Activated CD4-positive, alpha-beta memory T cell treated with anti-CD3 and anti-CD28 coated beads, Interleukin-2, amount 10 ng/mL, durations not matched to agents 7 days and 5 days (primary cell): Measurements from ENCODE around the gene CDA. TPM values are rescaled to one million over a fixed set of nuclear protein-coding genes. Genes with fewer than 3 reads are reported as not detected.

Source experiments
- CTCF ChIA-PET: fragments of 350-600 bp; sonication (Branson Sonifier 250); formaldehyde crosslinking; loops from one replicate; lab custom pipeline; 2021; ENCODE audit warnings: antibody characterized with exemption, inconsistent platforms; lab: Charles Lee
- POLR2A ChIA-PET: fragments of 350-600 bp; sonication (Branson Sonifier 250); formaldehyde crosslinking; loops from one replicate; lab custom pipeline; 2021; ENCODE audit warnings: antibody characterized with exemption; lab: Charles Lee
- DNase-seq: peaks from one replicate; pipeline ENCODE4 v3.0.0-alpha.2; 2020
- H3K27ac Mint-ChIP-seq: one replicate; pipeline ENCODE4 v1.8.0; 2021; ENCODE audit warnings: mild to moderate bottlenecking, mixed read lengths
- H3K27me3 Mint-ChIP-seq: one replicate; pipeline ENCODE4 v1.8.0; 2021; ENCODE audit warnings: mixed read lengths
- H3K36me3 Mint-ChIP-seq: one replicate; pipeline ENCODE4 v1.8.0; 2021; ENCODE audit warnings: low read depth, mixed read lengths
- H3K4me1 Mint-ChIP-seq: one replicate; pipeline ENCODE4 v1.8.0; 2021; ENCODE audit warnings: mixed read lengths
- H3K4me3 Mint-ChIP-seq: one replicate; pipeline ENCODE4 v1.8.0; 2021; ENCODE audit warnings: mild to moderate bottlenecking, mixed read lengths
- H3K9me3 Mint-ChIP-seq: one replicate; pipeline ENCODE4 v1.8.0; 2021; ENCODE audit warnings: mixed read lengths
- total RNA-seq, 2 experiments: library from RNA; stranded (reverse); gene quantifications; one replicate each; pipeline ENCODE4 v1.2.3, GENCODE V29; 2021

Gene CDA
- total RNA-seq, 2 experiments from 2014 or later: not detected

- Mint-ChIP-seq H3K27ac (no peak overlapping the region), H3K4me1 (no peaks in the 10 kb centered on the region), H3K4me3 (no peak overlapping the region), H3K9me3 (no peaks in the 10 kb centered on the region), H3K27me3 (peaks cover 30% of the 10 kb centered on the region), H3K36me3 (no peaks in the 10 kb centered on the region)
- DNase-seq: no peak
- CTCF ChIA-PET: no interaction called here
- POLR2A ChIA-PET: no interaction called here
Measured at GRCh38 chr1:20571427-20571826, 17.5 kb upstream of the CDA start.

- POLR2A ChIA-PET: no interaction called here
- H3K9me3 Mint-ChIP-seq: no peaks in the 10 kb centered on the region
- CTCF ChIA-PET: interaction anchor here (1.1 to 3.8 kb wide), 4 partner anchors 15 to 1058 kb away, joined by 3 to 37 read pairs (median 3); partner anchors contain the start of genes CDA and PINK1
Measured at GRCh38 chr1:20573987-20574386, 14.9 kb upstream of the CDA start.

GRCh38 chr1:20574686-20575540 is 14.0 kb upstream of the CDA start:
- peak; percentile 77 for DNase-seq
- no peaks in the 10 kb centered on the region for H3K36me3 Mint-ChIP-seq
- no peaks in the 10 kb centered on the region for H3K9me3 Mint-ChIP-seq
- no peak overlapping the region for H3K27ac Mint-ChIP-seq
- H3K27me3 Mint-ChIP-seq: peaks cover 24% of the 10 kb centered on the region
- ChIA-PET CTCF (interaction anchor here (0.7 to 3.8 kb wide), 19 partner anchors 10 to 1057 kb away, joined by 3 to 37 read pairs (median 3); partner anchors contain the start of genes CDA and PINK1), POLR2A (no interaction called here)
- no peak overlapping the region for H3K4me3 Mint-ChIP-seq
- no peaks in the 10 kb centered on the region for H3K4me1 Mint-ChIP-seq

More at GRCh38 chr1:20573987-20574386, 14.9 kb upstream of the CDA start:
- Mint-ChIP-seq H3K36me3 (no peaks in the 10 kb centered on the region), H3K4me1 (no peaks in the 10 kb centered on the region), H3K4me3 (no peak overlapping the region), H3K27ac (no peak overlapping the region), H3K27me3 (peaks cover 28% of the 10 kb centered on the region)
- DNase-seq: no peak

- Mint-ChIP-seq H3K27ac (no peak overlapping the region), H3K27me3 (peaks cover 23% of the 10 kb centered on the region), H3K36me3 (no peaks in the 10 kb centered on the region), H3K4me3 (no peak overlapping the region), H3K9me3 (no peaks in the 10 kb centered on the region), H3K4me1 (no peaks in the 10 kb centered on the region)
- no peak for DNase-seq
- ChIA-PET CTCF (interaction anchor here (0.6 to 3.8 kb wide), 17 partner anchors 10 to 615 kb away, joined by 3 to 37 read pairs (median 4); partner anchors contain the start of genes CDA and PINK1), POLR2A (no interaction called here)
Measured at GRCh38 chr1:20575541-20576336, 13.2 kb upstream of the CDA start.

- ChIA-PET POLR2A (no interaction called here), CTCF (interaction anchor here (3.8 kb wide), 1 partner anchor 55 kb away, joined by 37 read pairs; the partner anchor contains the start of gene PINK1)
- no peaks in the 10 kb centered on the region for H3K9me3 Mint-ChIP-seq
- no peaks in the 10 kb centered on the region for H3K36me3 Mint-ChIP-seq
- H3K4me1 Mint-ChIP-seq: no peaks in the 10 kb centered on the region
- H3K27me3 Mint-ChIP-seq: peaks cover 18% of the 10 kb centered on the region
- DNase-seq: no peak
- H3K27ac Mint-ChIP-seq: no peak overlapping the region
- no peak overlapping the region for H3K4me3 Mint-ChIP-seq
Measured at GRCh38 chr1:20578062-20578461, 10.8 kb upstream of the CDA start.

GRCh38 chr1:20578721-20579395 is 10.0 kb upstream of the CDA start:
- DNase-seq: no peak
- Mint-ChIP-seq H3K27me3 (peaks cover 12% of the 10 kb centered on the region), H3K27ac (no peak overlapping the region), H3K4me3 (no peak overlapping the region), H3K36me3 (no peaks in the 10 kb centered on the region), H3K4me1 (no peaks in the 10 kb centered on the region), H3K9me3 (no peaks in the 10 kb centered on the region)
- POLR2A ChIA-PET: no interaction called here
- CTCF ChIA-PET: interaction anchor here (0.6 kb wide), 1 partner anchor 520 kb away, joined by 3 read pairs; no protein-coding TSS in a partner anchor

GRCh38 chr1:20584890-20585289 is 4.0 kb upstream of the CDA start:
- H3K27me3 Mint-ChIP-seq: peaks cover 31% of the 10 kb centered on the region

GRCh38 chr1:20586953-20587660 is 1.8 kb upstream of the CDA start:
- POLR2A ChIA-PET: no interaction called here
- H3K4me3 Mint-ChIP-seq: no peak overlapping the region
- CTCF ChIA-PET: interaction anchor here (1.0 to 1.9 kb wide), 4 partner anchors 12 to 609 kb away, joined by 3 to 7 read pairs (median 4); no protein-coding TSS in a partner anchor
- no peak overlapping the region for H3K27ac Mint-ChIP-seq
- H3K27me3 Mint-ChIP-seq: peaks cover 44% of the 10 kb centered on the region
- H3K36me3 Mint-ChIP-seq: no peaks in the 10 kb centered on the region
- H3K4me1 Mint-ChIP-seq: peaks cover 15% of the 10 kb centered on the region
- no peaks in the 10 kb centered on the region for H3K9me3 Mint-ChIP-seq
- no peak for DNase-seq

More at GRCh38 chr1:20584890-20585289, 4.0 kb upstream of the CDA start:
- no peaks in the 10 kb centered on the region for H3K36me3 Mint-ChIP-seq
- peaks cover 15% of the 10 kb centered on the region for H3K4me1 Mint-ChIP-seq
- CTCF ChIA-PET: interaction anchor here (1.9 kb wide), 1 partner anchor 10 kb away, joined by 7 read pairs; no protein-coding TSS in a partner anchor
- DNase-seq: no peak
- POLR2A ChIA-PET: no interaction called here
- no peaks in the 10 kb centered on the region for H3K9me3 Mint-ChIP-seq
- H3K4me3 Mint-ChIP-seq: no peak overlapping the region
- H3K27ac Mint-ChIP-seq: no peak overlapping the region

GRCh38 chr1:20587661-20588053 is 1.2 kb upstream of the CDA start:
- CTCF ChIA-PET: interaction anchor here (1.3 to 1.5 kb wide), 2 partner anchors 43 to 45 kb away, joined by 3 to 4 read pairs; no protein-coding TSS in a partner anchor
- POLR2A ChIA-PET: no interaction called here
- peaks cover 48% of the 10 kb centered on the region for H3K27me3 Mint-ChIP-seq

GRCh38 chr1:20589331-20590278 is 708 bp downstream of the CDA start:
- POLR2A ChIA-PET: interaction anchor here (1.2 kb wide), 2 partner anchors 45 to 71 kb away, joined by 3 to 4 read pairs; partner anchors contain the start of gene DDOST
- Mint-ChIP-seq H3K27me3 (peaks cover 46% of the 10 kb centered on the region), H3K4me3 (no peak overlapping the region)

More at GRCh38 chr1:20587661-20588053, 1.2 kb upstream of the CDA start:
- no peak overlapping the region for H3K4me3 Mint-ChIP-seq
- no peak for DNase-seq
- no peaks in the 10 kb centered on the region for H3K9me3 Mint-ChIP-seq
- H3K27ac Mint-ChIP-seq: no peak overlapping the region
- H3K36me3 Mint-ChIP-seq: no peaks in the 10 kb centered on the region
- peaks cover 15% of the 10 kb centered on the region for H3K4me1 Mint-ChIP-seq

GRCh38 chr1:20590306-20590777 is 1.4 kb downstream of the CDA start:
- H3K4me1 Mint-ChIP-seq: peaks cover 15% of the 10 kb centered on the region
- CTCF ChIA-PET: interaction anchor here (0.6 to 1.5 kb wide), 2 partner anchors 14 to 44 kb away, joined by 3 to 4 read pairs; no protein-coding TSS in a partner anchor

More at GRCh38 chr1:20589331-20590278, 708 bp downstream of the CDA start:
- Mint-ChIP-seq H3K27ac (no peak overlapping the region), H3K4me1 (peaks cover 15% of the 10 kb centered on the region), H3K36me3 (no peaks in the 10 kb centered on the region), H3K9me3 (no peaks in the 10 kb centered on the region)
- CTCF ChIA-PET: interaction anchor here (0.6 to 1.5 kb wide), 3 partner anchors 14 to 44 kb away, joined by 3 to 4 read pairs (median 3); no protein-coding TSS in a partner anchor
- no peak for DNase-seq

More at GRCh38 chr1:20590306-20590777, 1.4 kb downstream of the CDA start:
- H3K27ac Mint-ChIP-seq: no peak overlapping the region
- H3K36me3 Mint-ChIP-seq: no peaks in the 10 kb centered on the region
- DNase-seq: no peak
- POLR2A ChIA-PET: no interaction called here
- H3K27me3 Mint-ChIP-seq: peaks cover 47% of the 10 kb centered on the region
- no peaks in the 10 kb centered on the region for H3K9me3 Mint-ChIP-seq
- H3K4me3 Mint-ChIP-seq: no peak overlapping the region
